PC-3 (cell line): Measurements from ENCODE around the gene SH3RF3. TPM values are rescaled to one million over a fixed set of nuclear protein-coding genes. Genes with fewer than 3 reads are reported as not detected.

Experiments
- ATAC-seq: fragments of 200-7000 bp; cut with Tn5 transposase; 2 replicates; pipeline ENCODE4 v1.9.1; 2020; ENCODE audit warnings: mild to moderate bottlenecking, moderate library complexity
- BruUV-seq: library from RNA; stranded (reverse); fragments of 400-500 nt; replicated peaks from 2 replicates; lab custom pipeline; 2021; lab: Mats Ljungman, UMichigan
- CTCF ChIA-PET: fragments of 300-600 bp; sonication (Branson Sonifier 250); formaldehyde crosslinking; loops from one replicate; lab custom pipeline; 2022; ENCODE audit warnings: antibody characterized with exemption; lab: Charles Lee
- POLR2A ChIA-PET: fragments of 300-600 bp; sonication (Branson Sonifier 250); formaldehyde crosslinking; loops from one replicate; lab custom pipeline; 2022; ENCODE audit warnings: antibody characterized with exemption; ENCODE audit not compliant: unreplicated experiment; lab: Charles Lee
- DNase-seq: peaks from one replicate; pipeline ENCODE4 v3.0.0-alpha.2; 2015
- H2AFZ ChIP-seq: fragments of 300-600 bp; sonication (generic); 2 replicates; pipeline ENCODE4 v1.6.0; 2016; ENCODE audit warnings: antibody characterized with exemption, low read length
- H3F3A ChIP-seq: fragments of 300-600 bp; sonication (generic); one replicate; pipeline ENCODE4 v1.6.0; 2017; ENCODE audit warnings: antibody characterized with exemption, low read length, control low read depth, mild to moderate bottlenecking; ENCODE audit not compliant: unreplicated experiment
- H3K27ac ChIP-seq: fragments of 300-600 bp; sonication (generic); 2 replicates; pipeline ENCODE4 v1.5.1; 2016; ENCODE audit warnings: mild to moderate bottlenecking, low read length
- H3K27me3 ChIP-seq: fragments of 300-600 bp; sonication (generic); 2 replicates; pipeline ENCODE4 v1.6.1; 2016; ENCODE audit warnings: low read length, mixed read lengths
- H3K36me3 ChIP-seq: fragments of 300-600 bp; sonication (generic); 2 replicates; pipeline ENCODE4 v1.6.1; 2016; ENCODE audit warnings: low read depth, mixed run types, low read length, mixed read lengths
- H3K4me1 ChIP-seq: fragments of 300-600 bp; sonication (generic); 2 replicates; pipeline ENCODE4 v1.5.1; 2016; ENCODE audit warnings: low read length; ENCODE audit not compliant: insufficient read depth
- H3K4me2 ChIP-seq: fragments of 300-600 bp; sonication (generic); 2 replicates; pipeline ENCODE4 v1.6.0; 2016; ENCODE audit warnings: low read length
- H3K4me3 ChIP-seq: fragments of 300-600 bp; sonication (generic); 2 replicates; pipeline ENCODE4 v1.5.1; 2016; ENCODE audit warnings: mild to moderate bottlenecking, low read length, mixed read lengths
- H3K79me2 ChIP-seq: fragments of 300-600 bp; sonication (generic); 2 replicates; pipeline ENCODE4 v1.6.1; 2017; ENCODE audit warnings: low read length, mixed read lengths
- H3K9ac ChIP-seq: fragments of 300-600 bp; sonication (generic); 2 replicates; pipeline ENCODE4 v1.6.0; 2016; ENCODE audit warnings: mild to moderate bottlenecking, low read length
- H3K9me2 ChIP-seq: fragments of 300-600 bp; sonication (generic); replicated peaks from 2 replicates; pipeline ENCODE4 v1.6.1; 2016; ENCODE audit warnings: mixed run types, low read length, mixed read lengths
- H3K9me3 ChIP-seq: fragments of 300-600 bp; sonication (generic); 2 replicates; pipeline ENCODE4 v1.6.1; 2016; ENCODE audit warnings: low read length, mixed read lengths
- H4K20me1 ChIP-seq: fragments of 300-600 bp; sonication (generic); 2 replicates; pipeline ENCODE4 v1.6.1; 2016; ENCODE audit warnings: low read length, mixed read lengths
- CTCF ChIP-seq: fragments of 300-600 bp; sonication (generic); conservative IDR thresholded peaks from 2 replicates; pipeline ENCODE4 v1.5.1; 2017; ENCODE audit warnings: antibody characterized with exemption, low read depth, mild to moderate bottlenecking, low read length
- EZH2 ChIP-seq: fragments of 300-600 bp; sonication (generic); IDR thresholded peaks from one replicate; pipeline ENCODE4 v1.6.1; 2017; ENCODE audit warnings: antibody characterized with exemption, mild to moderate bottlenecking, low read length; ENCODE audit not compliant: unreplicated experiment
- EZH2phosphoT487 ChIP-seq: fragments of 300-600 bp; sonication (generic); IDR thresholded peaks from 2 replicates; pipeline ENCODE4 v1.6.1; 2018; ENCODE audit warnings: mild to moderate bottlenecking, antibody characterized with exemption, low read length, borderline replicate concordance
- intact Hi-C: fragments of 100-400 bp; cut with micrococcal nuclease; formaldehyde crosslinking; loops from 2 replicates; pipeline ENCODE4 v1.9.0; 2023
- total RNA-seq: library from RNA; depleted of rRNA; stranded (reverse); fragments of >200 nt; gene quantifications from 2 replicates; pipeline ENCODE4 v1.2.3, GENCODE V29; 2014

The SH3RF3 gene
- total RNA-seq, 1 experiment from 2014 or later: 11.7 TPM

- no peaks in the 10 kb centered on the region for H3K9me3 ChIP-seq
Observed at GRCh38 chr2:109142416-109143210, 13.6 kb downstream of the SH3RF3 start.

DNA sequence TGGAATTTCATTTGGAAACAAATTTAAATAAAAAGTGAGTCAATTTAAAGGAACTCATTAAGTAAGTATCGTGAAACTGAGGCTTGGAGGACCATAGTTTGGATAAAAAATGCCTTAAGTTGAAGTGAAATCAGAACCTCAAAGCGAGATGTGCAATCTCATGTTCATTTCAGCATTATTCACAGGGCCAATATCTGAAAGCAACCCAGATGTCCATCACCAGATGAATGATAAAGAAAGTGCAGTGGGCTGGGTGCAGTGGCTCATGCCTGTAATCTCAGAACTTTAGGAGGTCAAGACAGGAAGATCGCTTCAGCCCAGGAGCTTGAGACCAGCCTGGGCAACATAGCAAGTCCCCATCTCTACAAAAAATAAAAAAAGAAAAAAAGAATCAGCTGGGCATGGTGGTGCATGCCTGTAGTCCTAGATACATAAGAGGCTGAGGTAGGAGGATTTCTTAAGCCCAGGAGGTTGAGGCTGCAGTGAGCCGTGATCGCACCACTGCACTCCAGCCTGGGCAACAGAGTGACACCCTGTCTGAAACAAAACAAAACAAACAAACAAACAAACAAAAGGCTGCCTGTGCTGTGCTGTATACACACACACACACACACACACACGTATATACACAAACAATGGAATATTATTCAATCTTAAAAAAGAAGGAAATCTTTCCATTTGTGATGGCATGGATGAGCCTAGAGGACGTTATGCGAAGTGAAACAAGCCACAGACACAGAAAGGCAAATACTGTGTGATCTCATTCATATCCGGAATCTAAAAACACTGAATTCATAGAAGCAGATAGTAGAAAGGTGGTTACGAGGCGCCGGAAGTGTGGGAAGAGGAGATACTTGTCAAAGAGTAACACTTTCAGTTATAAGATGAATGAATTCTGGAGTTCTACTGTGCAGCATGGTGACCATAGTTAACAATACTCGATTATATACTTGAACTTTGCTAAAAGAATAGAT is 14.5 kb downstream of the SH3RF3 start:
- Histone ChIP-seq H3K27me3 (no peaks in the 10 kb centered on the region), H3K9me3 (no peaks in the 10 kb centered on the region), H3K4me2 (no peak overlapping the region), H3K36me3 (no peaks in the 10 kb centered on the region), H3K9ac (no peak overlapping the region), H2AFZ (no peak overlapping the region), H4K20me1 (peaks cover 16% of the 10 kb centered on the region), H3F3A (no peaks in the 10 kb centered on the region), H3K27ac (no peak overlapping the region), H3K4me3 (no peak overlapping the region), H3K4me1 (no peaks in the 10 kb centered on the region), H3K79me2 (peaks cover 92% of the 10 kb centered on the region), H3K9me2 (no peaks in the 10 kb centered on the region)
- intact Hi-C loops: no loop called here
- ATAC-seq: no peak
- BruUV-seq: no TSS peak
- no peak for DNase-seq
- POLR2A ChIA-PET: interaction anchor here (0.6 kb wide), 1 partner anchor 135 kb away, joined by 5 read pairs; no protein-coding TSS in a partner anchor
- CTCF ChIA-PET: no interaction called here
- TF ChIP-seq EZH2phosphoT487: no peak
- no peak for TF ChIP-seq EZH2
- no peak for TF ChIP-seq CTCF

More at GRCh38 chr2:109142416-109143210, 13.6 kb downstream of the SH3RF3 start:
- no peak overlapping the region for H3K9ac ChIP-seq
- no peaks in the 10 kb centered on the region for H3K4me1 ChIP-seq
- H3K27me3 ChIP-seq: no peaks in the 10 kb centered on the region
- intact Hi-C loops: no loop called here
- ChIA-PET POLR2A (no interaction called here), CTCF (no interaction called here)
- H3K4me3 ChIP-seq: no peak overlapping the region
- H3K36me3 ChIP-seq: no peaks in the 10 kb centered on the region
- TF ChIP-seq EZH2: no peak
- TF ChIP-seq CTCF: no peak
- no peak for TF ChIP-seq EZH2phosphoT487
- peaks cover 14% of the 10 kb centered on the region for H4K20me1 ChIP-seq
- H3K79me2 ChIP-seq: peaks cover 92% of the 10 kb centered on the region
- H3F3A ChIP-seq: no peaks in the 10 kb centered on the region
- DNase-seq: no peak
- H3K9me2 ChIP-seq: no peaks in the 10 kb centered on the region
- BruUV-seq: no TSS peak
- no peak overlapping the region for H3K27ac ChIP-seq
- no peak overlapping the region for H2AFZ ChIP-seq
- ATAC-seq: no peak
- H3K4me2 ChIP-seq: no peak overlapping the region
